NK-92 (cell line): ENCODE results near the gene PASD1.

Experiments
- DNase-seq: peaks from one replicate; lab custom pipeline; 2025; ENCODE audit not compliant: unreplicated experiment; lab: John Stamatoyannopoulos, UW

Gene PASD1

GRCh38 chrX:151701071-151701470 is 137.6 kb downstream of the PASD1 start:
- no peak for DNase-seq

GRCh38 chrX:151701531-151701930 is 138.1 kb downstream of the PASD1 start:
- no peak for DNase-seq

GRCh38 chrX:151702026-151702714 is 138.7 kb downstream of the PASD1 start:
- no peak for DNase-seq

GRCh38 chrX:151702741-151703340 is 139.4 kb downstream of the PASD1 start:
- no peak for DNase-seq

- no peak for DNase-seq
Measured at GRCh38 chrX:151703487-151703886, 140.0 kb downstream of the PASD1 start.

GRCh38 chrX:151704041-151704663 is 140.7 kb downstream of the PASD1 start:
- no peak for DNase-seq

GRCh38 chrX:151708821-151709220 is 145.3 kb downstream of the PASD1 start:
- DNase-seq = no peak

- no peak for DNase-seq
Measured at GRCh38 chrX:151710457-151710856, 147.0 kb downstream of the PASD1 start.

- DNase-seq = no peak
Measured at GRCh38 chrX:151711154-151711553, 147.7 kb downstream of the PASD1 start.

- DNase-seq = no peak
Measured at GRCh38 chrX:151711787-151712186, 148.3 kb downstream of the PASD1 start.

GRCh38 chrX:151712253-151712652 is 148.8 kb downstream of the PASD1 start:
- DNase-seq = no peak

GRCh38 chrX:151713849-151714248 is 150.4 kb downstream of the PASD1 start:
- DNase-seq = no peak

GRCh38 chrX:151714362-151714761 is 150.9 kb downstream of the PASD1 start:
- no peak for DNase-seq

- DNase-seq = no peak
Measured at GRCh38 chrX:151715752-151716151, 152.3 kb downstream of the PASD1 start, which contains the start of gene FATE1. FATE1 (plus strand) TSS chrX:151716035; CDS start chrX:151716120, 85 bp downstream.

GRCh38 chrX:151722241-151722846 is 158.9 kb downstream of the PASD1 start:
- no peak for DNase-seq

GRCh38 chrX:151723156-151723760 is 159.8 kb downstream of the PASD1 start:
- no peak for DNase-seq

GRCh38 chrX:151724563-151725337 is 161.3 kb downstream of the PASD1 start:
- no peak for DNase-seq

GRCh38 chrX:151725338-151725614 is 161.8 kb downstream of the PASD1 start:
- DNase-seq = no peak
